ENCODE data around the gene ZNF334.

DNA sequence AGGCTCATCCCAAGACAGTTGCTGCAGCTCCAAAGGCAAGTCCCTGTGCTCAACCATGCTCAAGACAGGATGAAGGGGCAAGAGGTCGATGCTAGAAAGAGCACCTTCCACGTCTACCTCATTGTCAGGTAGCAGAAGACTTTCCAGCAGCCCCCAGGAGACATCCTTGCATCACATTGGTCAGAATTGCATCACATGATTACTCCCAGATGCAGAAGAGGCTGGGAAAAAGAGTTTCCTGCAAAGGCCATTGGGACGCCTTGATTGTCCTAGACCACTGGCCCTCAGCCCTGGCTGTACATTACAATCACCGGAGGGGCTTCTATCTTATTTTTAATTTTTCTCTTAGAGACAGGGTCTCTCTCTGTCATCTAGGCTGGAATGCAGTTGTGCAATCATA, 17.3 kb upstream of the ZNF334 start:
- TF ChIP-seq, protein P1, sequence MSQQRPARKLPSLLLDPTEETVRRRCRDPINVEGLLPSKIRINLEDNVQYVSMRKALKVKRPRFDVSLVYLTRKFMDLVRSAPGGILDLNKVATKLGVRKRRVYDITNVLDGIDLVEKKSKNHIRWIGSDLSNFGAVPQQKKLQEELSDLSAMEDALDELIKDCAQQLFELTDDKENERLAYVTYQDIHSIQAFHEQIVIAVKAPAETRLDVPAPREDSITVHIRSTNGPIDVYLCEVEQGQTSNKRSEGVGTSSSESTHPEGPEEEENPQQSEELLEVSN (IDR thresholded peaks at IDR 0.05; ENCODE audit: borderline replicate concordance, low read depth) = no peak
- TF ChIP-seq NR3C1 (IDR thresholded peaks at IDR 0.05) = no peak
